GM19351 (cell line): ENCODE results near the gene KCNT2.
"Not testable (repeated sequence)": the region's sequence is repeated elsewhere in the genome, so short reads cannot be mapped to it uniquely, and the experiment has no call there.

Source experiments
- ATAC-seq: cut with Tn5 transposase; IDR thresholded peaks from one replicate; pipeline ENCODE4 v1.9.1; 2021; ENCODE audit warnings: mild to moderate bottlenecking, moderate library complexity; ENCODE audit not compliant: unreplicated experiment

KCNT2 gene

GRCh38 chr1:196344453-196344852, 263.8 kb downstream of the KCNT2 start:
- ATAC-seq = no peak

DNA sequence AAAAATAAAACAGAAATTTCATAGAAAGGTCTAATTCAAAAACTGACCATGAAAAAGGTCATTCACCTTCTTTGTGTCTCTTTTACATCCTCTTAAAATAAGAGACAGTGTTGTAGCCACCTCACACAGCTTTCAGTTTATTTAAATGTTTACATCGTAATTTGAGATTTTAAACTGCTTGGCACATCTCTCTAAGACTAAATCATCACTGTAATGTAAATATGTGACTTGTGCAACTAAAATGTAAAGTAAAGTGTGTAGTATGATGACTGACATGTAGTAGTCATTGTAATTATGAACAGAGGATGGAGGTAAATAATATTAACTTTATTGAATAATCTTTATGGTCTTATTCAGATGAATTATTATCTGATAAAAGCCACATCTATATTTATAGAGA, 283.9 kb downstream of the KCNT2 start:
- no peak for ATAC-seq

GRCh38 chr1:196323869-196324268, 284.4 kb downstream of the KCNT2 start:
- ATAC-seq = no peak

DNA sequence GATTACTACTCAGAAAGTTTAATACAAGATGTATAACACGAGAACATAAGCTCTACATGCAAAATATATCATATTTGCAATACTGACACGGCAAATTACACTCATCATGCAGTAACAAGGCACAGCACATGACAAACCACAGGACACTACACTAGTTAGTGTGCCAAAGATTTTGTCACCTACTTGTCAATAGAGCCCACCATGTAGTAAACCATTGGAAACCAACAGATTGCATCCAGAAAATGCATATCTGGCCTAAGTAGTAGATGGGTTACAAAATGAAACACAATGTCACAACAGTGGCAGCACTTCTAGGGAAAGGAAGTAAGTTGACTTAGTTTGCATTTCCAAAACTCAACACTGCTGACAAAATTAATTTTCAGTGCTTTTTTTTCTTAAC, 288.9 kb downstream of the KCNT2 start:
- ATAC-seq = no peak

- no peak for ATAC-seq
Observed at GRCh38 chr1:196317535-196318522, 290.4 kb downstream of the KCNT2 start.

DNA sequence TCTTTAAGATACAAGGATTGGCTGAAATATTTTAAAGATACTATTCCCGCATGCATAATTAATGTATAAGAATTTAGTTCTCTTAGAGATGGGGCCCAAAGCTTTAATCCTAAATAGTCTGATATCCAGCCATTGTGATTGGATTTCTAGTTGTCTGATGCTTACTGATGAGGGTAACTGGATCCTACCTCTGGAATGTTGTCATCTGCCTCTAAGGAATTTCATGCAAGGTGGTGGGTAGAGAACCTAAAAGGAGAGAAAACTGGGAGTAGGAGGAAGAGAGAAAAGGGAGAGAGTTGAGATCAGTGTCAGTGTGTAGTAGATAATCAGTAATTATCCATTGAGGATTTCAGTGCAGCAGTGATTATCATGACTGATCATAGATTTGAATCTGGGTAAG, 295.5 kb downstream of the KCNT2 start:
- ATAC-seq = no peak

GRCh38 chr1:196309386-196309785, 298.9 kb downstream of the KCNT2 start:
- peak; percentile 68 for ATAC-seq

GRCh38 chr1:196308176-196308575, 300.1 kb downstream of the KCNT2 start:
- ATAC-seq = no peak

DNA sequence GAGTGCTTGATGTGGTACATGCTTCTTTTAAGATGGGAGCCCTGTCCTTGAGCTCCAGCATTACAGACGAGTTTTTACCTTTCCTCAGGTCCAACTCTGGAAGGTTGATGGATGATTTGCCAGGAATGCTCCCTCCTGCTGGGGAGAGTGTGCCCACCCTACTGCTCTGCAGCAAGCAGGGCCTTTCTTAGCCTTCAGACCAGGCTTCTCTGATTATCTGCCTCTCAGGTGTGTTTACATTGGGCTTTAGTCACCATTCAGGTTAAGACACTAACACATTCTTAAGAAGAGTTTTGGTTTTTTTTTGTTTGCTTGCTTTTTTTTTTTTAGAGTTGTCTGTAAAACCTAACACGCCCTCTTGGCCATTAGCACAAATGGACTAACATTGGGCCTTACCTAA, 301.8 kb downstream of the KCNT2 start:
- no peak for ATAC-seq

GRCh38 chr1:196305216-196305615, 303.0 kb downstream of the KCNT2 start:
- no peak for ATAC-seq

GRCh38 chr1:196302981-196303380, 305.3 kb downstream of the KCNT2 start:
- no peak for ATAC-seq

- ATAC-seq = no peak
Observed at GRCh38 chr1:196302420-196302819, 305.8 kb downstream of the KCNT2 start.

DNA sequence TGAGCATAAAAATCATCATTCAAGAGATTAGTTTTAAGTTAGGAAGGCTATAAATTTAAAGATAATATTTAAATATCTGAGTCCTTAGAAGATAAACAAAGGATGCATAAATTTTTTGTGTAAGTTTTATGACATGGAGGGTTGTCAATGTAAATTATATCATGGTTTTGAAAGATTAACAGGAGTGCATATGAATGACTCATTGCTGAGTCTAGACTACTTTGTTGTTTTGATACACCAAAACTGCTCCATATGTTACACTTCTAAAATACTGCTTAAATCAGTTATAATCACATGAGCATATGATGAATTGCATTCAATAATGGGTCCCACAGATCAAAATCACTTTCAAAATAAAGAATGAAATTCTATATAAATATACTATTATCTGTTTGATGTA, 312.5 kb downstream of the KCNT2 start:
- ATAC-seq = no peak

- ATAC-seq = no peak
Observed at GRCh38 chr1:196278816-196279215, 329.4 kb downstream of the KCNT2 start.

DNA sequence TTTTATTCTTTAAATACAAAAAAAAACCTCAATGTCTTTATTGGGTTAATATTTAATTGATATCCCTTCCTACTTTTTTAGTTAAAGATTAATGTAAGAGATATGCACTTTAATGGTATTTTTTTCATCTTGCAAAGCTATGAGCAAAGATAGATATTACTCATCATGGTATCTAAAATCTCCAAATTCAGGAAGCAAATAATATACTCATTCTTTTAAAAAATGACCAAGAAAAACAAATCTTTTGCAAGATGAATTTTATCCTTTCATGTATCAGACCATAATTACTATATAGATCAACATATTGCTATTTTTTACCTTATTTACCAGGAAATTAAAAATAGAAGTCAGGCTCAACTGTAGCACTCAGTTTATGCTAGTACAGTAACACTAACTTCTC, 330.4 kb downstream of the KCNT2 start:
- no peak for ATAC-seq

DNA sequence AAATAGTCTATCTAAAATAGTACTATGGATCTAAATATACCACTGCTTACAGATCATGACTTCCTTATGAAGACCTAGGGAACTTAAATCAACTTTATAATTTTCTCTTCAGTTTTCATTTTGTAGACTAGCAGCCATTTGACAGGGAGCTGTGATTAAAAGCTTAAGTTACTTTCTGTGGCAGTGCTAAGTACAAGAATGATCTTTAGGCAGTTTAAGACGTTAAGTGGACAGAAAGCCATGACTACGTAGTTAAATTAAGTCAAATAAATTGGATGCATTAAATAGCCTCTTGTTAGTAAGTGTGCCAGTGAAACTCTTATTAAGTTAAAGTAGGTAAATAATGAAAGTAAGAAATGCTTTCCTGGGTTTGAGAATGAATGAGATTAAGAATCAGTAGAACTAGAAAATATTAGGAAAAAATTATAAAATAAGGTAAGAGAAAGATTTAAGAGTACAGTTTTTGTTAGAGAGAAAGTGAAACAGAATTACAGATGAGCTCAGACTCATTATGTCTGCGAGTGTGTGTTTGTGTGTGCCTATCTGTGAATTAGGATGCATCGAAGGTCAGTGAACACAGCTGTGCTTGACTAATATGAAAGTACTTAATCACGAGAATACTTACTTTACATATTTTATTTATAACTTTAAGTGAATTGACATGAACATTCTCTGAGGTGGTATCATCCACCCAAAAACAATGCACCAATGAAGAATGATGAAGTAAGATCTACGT, 336.9 kb downstream of the KCNT2 start:
- no peak for ATAC-seq

GRCh38 chr1:196263086-196263485, 345.2 kb downstream of the KCNT2 start:
- ATAC-seq = not testable (repeated sequence)

DNA sequence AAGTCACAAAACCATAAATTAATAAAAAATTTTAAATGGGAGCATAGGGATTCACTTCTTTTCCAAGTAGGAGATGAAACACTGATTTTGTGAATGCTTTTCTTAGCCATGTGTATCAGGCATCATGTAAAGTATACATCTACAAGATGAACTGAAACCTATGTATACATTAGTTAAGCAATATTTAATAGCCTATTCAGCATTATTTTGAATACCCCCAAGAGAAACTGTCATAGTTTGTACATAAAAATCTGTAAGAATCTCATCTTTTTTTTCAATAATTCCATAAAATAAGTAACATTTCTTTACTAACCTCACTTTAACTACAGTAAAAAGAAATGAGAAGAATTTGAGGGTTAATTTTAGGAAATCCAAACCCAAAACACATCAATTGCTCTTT, 348.0 kb downstream of the KCNT2 start:
- no peak for ATAC-seq

- no peak for ATAC-seq
Observed at GRCh38 chr1:196259316-196259715, 348.9 kb downstream of the KCNT2 start.

DNA sequence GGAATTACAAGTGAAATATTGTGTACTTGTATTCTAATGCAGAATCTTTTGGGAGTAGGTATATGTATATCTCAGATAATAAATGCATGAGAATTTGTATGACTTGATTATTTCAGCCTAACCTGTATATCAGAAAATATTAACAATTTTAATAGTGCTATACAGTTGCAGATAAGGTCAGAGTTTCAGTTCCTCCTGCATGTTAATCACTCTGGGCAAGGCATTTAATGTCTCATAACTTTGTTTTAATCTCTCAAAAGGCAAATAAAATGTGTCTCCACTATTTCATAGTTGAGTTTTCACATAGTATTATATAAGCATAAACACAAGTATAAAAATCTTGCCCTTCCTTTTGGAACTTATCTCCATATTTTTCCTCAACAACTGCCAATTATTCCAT, 352.5 kb downstream of the KCNT2 start:
- ATAC-seq = no peak

- no peak for ATAC-seq
Observed at GRCh38 chr1:196229546-196229945, 378.7 kb downstream of the KCNT2 start.

DNA sequence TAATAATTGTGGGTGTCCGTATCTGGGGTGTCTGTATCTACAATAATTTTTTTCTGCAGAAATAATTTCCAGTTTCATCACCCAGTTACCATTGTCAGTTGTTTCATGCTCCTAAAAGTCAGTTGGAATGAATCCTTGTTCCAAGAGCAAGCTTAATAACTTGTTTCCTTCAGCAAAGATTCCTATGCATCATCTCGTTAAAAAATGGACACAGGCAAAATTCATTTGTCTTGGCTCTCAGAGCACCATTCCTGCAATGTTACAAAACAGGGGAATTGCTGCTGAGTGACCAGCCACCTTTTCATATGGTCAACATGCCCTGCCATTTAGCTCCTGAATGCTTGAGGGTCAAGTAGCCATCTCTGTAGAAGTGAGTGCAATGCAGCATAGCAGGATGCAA, 393.4 kb downstream of the KCNT2 start:
- no peak for ATAC-seq
